Measurements from ENCODE around the gene MAD1L1. TPM values are rescaled to one million over a fixed set of nuclear protein-coding genes. Genes with fewer than 3 reads are reported as not detected.
"Not testable (repeated sequence)": the region's sequence is repeated elsewhere in the genome, so short reads cannot be mapped to it uniquely, and the experiment has no call there.

Gene MAD1L1
- polyA plus RNA-seq (ENCODE audit: insufficient read length): 21.2 TPM

GRCh38 chr7:2232766-2233520 is at the start of gene MAD1L1:
TSS of gene MAD1L1 (minus strand) at chr7:2232945. CDS start at chr7:2230133, 2,812 bp downstream.
- peak; percentile 75 for DNase-seq (ENCODE audit: low read depth)

GRCh38 chr7:2282185-2282751 is 49.5 kb upstream of the MAD1L1 start:
- no peak for DNase-seq (ENCODE audit: low read depth)

DNA sequence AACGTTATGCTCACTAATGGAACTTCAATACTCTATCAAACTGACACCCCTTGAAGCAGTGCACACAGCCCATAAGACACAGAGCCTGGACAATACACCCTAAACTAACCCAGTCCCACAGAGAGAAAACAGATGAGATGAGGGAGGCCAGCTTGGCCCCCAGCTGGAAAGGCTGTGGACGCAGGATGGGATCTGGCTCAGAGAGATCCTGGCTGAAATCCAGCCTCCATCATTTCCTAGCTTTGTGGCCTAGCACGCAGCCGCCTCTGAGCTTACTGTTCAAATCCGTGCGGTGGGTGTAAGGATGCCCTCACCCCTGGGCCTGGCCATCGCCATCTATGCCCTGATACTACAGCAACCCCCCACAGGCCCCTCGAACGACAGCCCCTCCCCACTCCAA is 48.8 kb upstream of the MAD1L1 start:
- DNase-seq (ENCODE audit: low read depth): peak; percentile 70

DNA sequence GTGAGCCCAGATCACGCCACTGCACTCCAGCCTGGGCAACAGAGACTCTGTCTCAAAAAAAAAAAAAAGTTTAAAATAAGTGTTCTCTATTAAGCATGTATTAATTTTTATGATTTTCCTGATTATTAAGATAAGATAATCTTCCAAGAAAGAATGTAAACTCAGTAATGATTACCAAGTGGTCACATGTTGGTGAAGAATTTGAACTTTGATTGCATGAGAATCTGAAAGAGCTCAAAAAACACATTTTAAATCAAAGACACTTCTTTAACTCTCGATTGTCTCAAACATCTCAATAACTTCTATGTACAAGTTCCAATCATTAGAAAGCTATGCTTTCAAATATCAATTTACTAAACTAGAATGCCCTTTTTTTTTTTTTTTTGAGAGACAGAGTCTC is 47.7 kb upstream of the MAD1L1 start:
- DNase-seq (ENCODE audit: low read depth): no peak

- DNase-seq (ENCODE audit: low read depth): peak; percentile 89
Observed at GRCh38 chr7:2279896-2280295, 47.2 kb upstream of the MAD1L1 start.

GRCh38 chr7:2278026-2278425 is 45.3 kb upstream of the MAD1L1 start:
- DNase-seq (ENCODE audit: low read depth): no peak

GRCh38 chr7:2276107-2276506 is 43.4 kb upstream of the MAD1L1 start:
- no peak for DNase-seq (ENCODE audit: low read depth)

GRCh38 chr7:2275101-2275500 is 42.4 kb upstream of the MAD1L1 start:
- no peak for DNase-seq (ENCODE audit: low read depth)

DNA sequence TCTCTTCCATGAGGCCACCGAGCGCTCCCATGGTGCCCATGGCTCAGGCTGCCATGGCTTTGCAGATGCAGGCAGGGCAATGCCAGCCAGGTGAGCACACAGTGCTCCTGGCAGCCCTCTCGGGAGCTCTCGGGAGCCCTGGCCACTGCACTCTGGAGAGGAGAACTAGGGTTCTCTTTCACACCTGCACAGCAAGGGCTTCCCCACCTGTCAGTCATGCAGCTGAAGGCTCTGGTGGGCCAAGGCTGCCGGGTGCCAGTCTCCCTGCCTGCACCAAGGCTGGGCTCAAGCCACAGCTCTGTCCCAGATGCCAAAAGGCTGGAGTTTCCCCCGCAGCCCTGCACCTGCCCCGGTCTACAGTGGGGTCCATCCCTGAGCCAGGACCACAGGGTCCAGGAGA is 41.9 kb upstream of the MAD1L1 start:
- no peak for DNase-seq (ENCODE audit: low read depth)

GRCh38 chr7:2273866-2274265 is 41.1 kb upstream of the MAD1L1 start:
- no peak for DNase-seq (ENCODE audit: low read depth)

DNA sequence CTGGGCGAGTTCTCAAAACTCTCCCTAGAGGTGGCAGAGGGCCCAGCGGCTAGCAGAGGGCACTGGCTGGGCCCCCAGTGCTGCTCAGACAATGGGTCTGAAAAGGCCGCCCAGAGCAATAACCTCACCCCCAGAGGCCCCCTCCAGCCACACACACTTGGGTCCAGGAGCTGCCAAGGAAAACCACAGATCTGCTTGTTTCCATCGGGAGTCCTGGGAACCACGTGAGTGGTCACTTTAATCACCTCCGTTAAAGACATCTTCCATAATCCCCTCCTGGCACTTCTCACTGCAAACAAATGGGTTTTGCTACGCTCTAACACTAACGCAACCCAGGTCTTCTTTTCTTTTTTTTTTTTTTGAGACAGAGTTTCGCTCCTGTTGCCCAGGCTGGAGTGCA is 39.3 kb upstream of the MAD1L1 start:
- no peak for DNase-seq (ENCODE audit: low read depth)

DNA sequence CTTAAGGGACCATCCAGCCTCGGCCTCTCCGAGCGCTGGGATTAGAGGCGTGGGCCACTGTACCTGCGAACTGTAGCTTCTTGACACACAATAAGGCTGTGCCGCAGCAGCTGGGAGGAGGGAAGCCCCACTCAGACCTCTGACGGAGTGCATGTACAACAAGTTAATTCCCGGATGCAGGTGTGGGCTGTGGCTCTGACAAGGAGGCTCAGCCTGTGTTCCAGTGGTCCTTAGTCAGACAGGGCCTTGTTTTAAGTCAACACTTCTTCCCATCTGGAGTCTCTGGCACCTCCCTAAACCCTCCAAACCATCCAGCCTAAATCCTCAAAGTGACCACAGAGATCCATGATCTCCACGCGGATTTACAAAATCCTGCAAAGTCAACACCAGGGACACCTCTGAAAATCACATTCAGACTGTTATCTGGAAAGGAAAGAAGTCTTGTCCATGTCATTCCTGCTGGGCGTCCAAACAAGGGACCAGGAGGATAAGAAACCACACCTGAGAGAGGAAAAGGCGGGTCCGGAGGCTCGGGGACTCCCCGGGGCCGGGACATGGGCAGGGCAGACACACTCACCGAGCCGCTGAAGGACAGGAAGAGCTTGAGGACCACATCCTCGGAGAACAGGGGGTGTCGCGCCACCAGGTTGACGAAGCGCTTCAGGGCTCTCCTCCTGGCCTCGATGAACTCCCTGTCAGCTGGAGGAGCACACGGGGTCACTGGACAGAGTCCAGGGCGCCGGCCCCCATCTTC is 38.7 kb upstream of the MAD1L1 start:
- no peak for DNase-seq (ENCODE audit: low read depth)

- DNase-seq (ENCODE audit: low read depth): no peak
Observed at GRCh38 chr7:2270495-2270894, 37.8 kb upstream of the MAD1L1 start.

- DNase-seq (ENCODE audit: low read depth): no peak
Observed at GRCh38 chr7:2269991-2270460, 37.3 kb upstream of the MAD1L1 start.

GRCh38 chr7:2269089-2269990 is 36.6 kb upstream of the MAD1L1 start:
- DNase-seq (ENCODE audit: low read depth): not testable (repeated sequence)

GRCh38 chr7:2266911-2267310 is 34.2 kb upstream of the MAD1L1 start:
- DNase-seq (ENCODE audit: low read depth): no peak

GRCh38 chr7:2264158-2264557 is 31.4 kb upstream of the MAD1L1 start:
- DNase-seq (ENCODE audit: low read depth): no peak

GRCh38 chr7:2263176-2263575 is 30.4 kb upstream of the MAD1L1 start:
- DNase-seq (ENCODE audit: low read depth): no peak

- no peak for DNase-seq (ENCODE audit: low read depth)
Observed at GRCh38 chr7:2261611-2262010, 28.9 kb upstream of the MAD1L1 start.

- DNase-seq (ENCODE audit: low read depth): no peak
Observed at GRCh38 chr7:2260820-2261219, 28.1 kb upstream of the MAD1L1 start.

GRCh38 chr7:2259480-2259879 is 26.7 kb upstream of the MAD1L1 start:
- DNase-seq (ENCODE audit: low read depth): no peak
